Prostate gland (tissue), 2 donors: ENCODE measurements around the gene SELENOT. TPM values are rescaled to one million over a fixed set of nuclear protein-coding genes. Genes with fewer than 3 reads are reported as not detected.
"Not testable (repeated sequence)": the region's sequence is repeated elsewhere in the genome, so short reads cannot be mapped to it uniquely, and the experiment has no call there.

Source experiments
- DNase-seq: peaks from one replicate; pipeline ENCODE4 v3.0.0-alpha.2; 2019; ENCODE audit warnings: low spot score
- H3K27ac ChIP-seq, 2 donors: fragments of 200-600 bp; sonication (generic); 2 replicates each; pipeline ENCODE4 v1.5.1; 2017 to 2019
- H3K27me3 ChIP-seq: fragments of 200-600 bp; sonication (generic); replicated peaks from 2 replicates; pipeline ENCODE4 v1.5.1; 2019; ENCODE audit not compliant: insufficient read depth
- H3K36me3 ChIP-seq, 2 donors: fragments of 200-600 bp; sonication (generic); 1 replicate in 1 of 2; 2 replicates in 1 of 2; pipeline versions ENCODE4 v1.5.1 to v1.8.1; 2017 to 2019
- H3K4me1 ChIP-seq: fragments of 200-600 bp; sonication (generic); replicated peaks from 2 replicates; pipeline ENCODE4 v1.5.1; 2019
- H3K4me3 ChIP-seq, 2 donors: fragments of 200-600 bp; sonication (generic); 2 replicates each; pipeline ENCODE4 v1.5.1; 2017 to 2019
- H3K9me3 ChIP-seq: fragments of 200-600 bp; sonication (generic); 2 replicates; pipeline ENCODE4 v1.5.1; 2017
- CTCF ChIP-seq, 4 experiments: fragments of 200-600 bp in 2 of 4; fragments of 450-650 bp in 2 of 4; sonication (generic) in 2 of 4; IDR thresholded peaks; 1 replicate in 3 of 4; 2 replicates in 1 of 4; pipeline ENCODE4 v1.5.1; 2016 to 2019; ENCODE audit warnings: antibody characterized with exemption in 4 of 4, mild to moderate bottlenecking in 2 of 4, moderate library complexity in 2 of 4
- POLR2A ChIP-seq: fragments of 450-650 bp; IDR thresholded peaks from one replicate; pipeline ENCODE4 v1.6.1; 2016; ENCODE audit warnings: antibody characterized with exemption, mild to moderate bottlenecking
- POLR2AphosphoS5 ChIP-seq: sonication (generic); formaldehyde crosslinking; IDR thresholded peaks from one replicate; pipeline ENCODE4 v1.6.1; 2017; ENCODE audit warnings: antibody characterized with exemption
- WGBS: methylation state at CpG from one replicate; pipeline ENCODE4 v1.1.5; 2018; 5-methylcytosine and 5-hydroxymethylcytosine counted together
- intact Hi-C: fragments of 100-400 bp; cut with DNase I; formaldehyde crosslinking; loops from one replicate; pipeline ENCODE4 v1.14.2; 2022
- total RNA-seq, 2 donors: library from RNA; depleted of rRNA; stranded (reverse); fragments of >200 nt; gene quantifications; one replicate each; pipeline ENCODE4 v1.1.0, GENCODE V29; 2016

The SELENOT gene
- total RNA-seq, 2 donors from 2014 or later, result 123 to 126 TPM

- Histone ChIP-seq H3K27me3 (no peaks in the 10 kb centered on the region), H3K36me3 (no peaks in the 10 kb centered on the region), H3K4me1 (no peaks in the 10 kb centered on the region), H3K27ac (no peak overlapping the region), H3K4me3 (no peak overlapping the region), H3K9me3 (no peaks in the 10 kb centered on the region)
- no peak for TF ChIP-seq POLR2AphosphoS5
- TF ChIP-seq CTCF (IDR thresholded peaks at IDR 0.05), result no peak
- TF ChIP-seq POLR2A, result no peak
- WGBS, result 70% methylated on average over 4 of the region's 4 CpGs
- intact Hi-C loops, result loop anchor here (5.0 to 10.0 kb wide), 3 partner anchors 52 to 192 kb away; partner anchors contain the start of genes EIF2A, SERP1, SIAH2 and TSC22D2
- no peak for DNase-seq
These were observed 3.4 kb upstream of the SELENOT start for GRCh38 chr3:150599611-150600297.

- H3K9me3 ChIP-seq, H3K27me3 ChIP-seq, H3K4me3 ChIP-seq, H3K27ac ChIP-seq, H3K4me1 ChIP-seq, H3K36me3 ChIP-seq, DNase-seq: not testable (repeated sequence)
- 94% methylated on average over 13 of the region's 13 CpGs for WGBS
- intact Hi-C loops, result loop anchor here (5.0 to 10.0 kb wide), 3 partner anchors 54 to 194 kb away; partner anchors contain the start of genes EIF2A, SERP1, SIAH2 and TSC22D2
These were observed 2.2 kb upstream of the SELENOT start for GRCh38 chr3:150600647-150601530.

- TF ChIP-seq POLR2A (no peak), POLR2AphosphoS5 (no peak)
- Histone ChIP-seq H3K27ac (peak overlapping the region; percentile 95 to 96), H3K4me1 (no peaks in the 10 kb centered on the region), H3K27me3 (no peaks in the 10 kb centered on the region), H3K9me3 (no peaks in the 10 kb centered on the region), H3K4me3 (peak overlapping the region; percentile 60 to 84), H3K36me3 (no peaks in the 10 kb centered on the region)
- DNase-seq, result no peak
- intact Hi-C loops, result loop anchor here (5.0 to 10.0 kb wide), 3 partner anchors 55 to 195 kb away; partner anchors contain the start of genes EIF2A, SERP1, SIAH2 and TSC22D2
- WGBS, result 17% methylated on average over 6 of the region's 6 CpGs
These were observed 532 bp upstream of the SELENOT start for GRCh38 chr3:150602426-150603152.

- under 1% methylated on average over 11 of the region's 11 CpGs for WGBS
- H3K36me3 ChIP-seq, result no peaks in the 10 kb centered on the region
- H3K9me3 ChIP-seq, result no peaks in the 10 kb centered on the region
- TF ChIP-seq POLR2A (no peak), POLR2AphosphoS5 (no peak), CTCF (IDR thresholded peaks at IDR 0.05) (no peak)
- DNase-seq, result peak; percentile 32
- H3K4me3 ChIP-seq, result peak overlapping the region; percentile 60 to 84
- no peaks in the 10 kb centered on the region for H3K4me1 ChIP-seq
- H3K27me3 ChIP-seq, result no peaks in the 10 kb centered on the region
- intact Hi-C loops, result loop anchor here (5.0 to 10.0 kb wide), 3 partner anchors 57 to 197 kb away; partner anchors contain the start of genes EIF2A, SERP1, SIAH2 and TSC22D2
- peak overlapping the region; percentile 95 to 96 for H3K27ac ChIP-seq
These were observed 829 bp downstream of the SELENOT start for GRCh38 chr3:150603980-150604319.

GRCh38 chr3:150605998-150606641 lies 3.0 kb downstream of the SELENOT start:
- intact Hi-C loops, result loop anchor here (10.0 kb wide), 1 partner anchor 159 kb away; the partner anchor contains the start of gene SIAH2
- Histone ChIP-seq H3K4me1 (no peaks in the 10 kb centered on the region), H3K36me3 (no peaks in the 10 kb centered on the region), H3K27ac (no peak overlapping the region), H3K4me3 (no peak overlapping the region), H3K9me3 (no peaks in the 10 kb centered on the region), H3K27me3 (no peaks in the 10 kb centered on the region)
- 79% methylated on average over 9 of the region's 9 CpGs for WGBS
- DNase-seq, result no peak
- TF ChIP-seq POLR2AphosphoS5, result no peak
- TF ChIP-seq CTCF (IDR thresholded peaks at IDR 0.05), result no peak
- TF ChIP-seq POLR2A, result no peak
